ENCODE data around the gene AFMID.

Gene AFMID

DNA sequence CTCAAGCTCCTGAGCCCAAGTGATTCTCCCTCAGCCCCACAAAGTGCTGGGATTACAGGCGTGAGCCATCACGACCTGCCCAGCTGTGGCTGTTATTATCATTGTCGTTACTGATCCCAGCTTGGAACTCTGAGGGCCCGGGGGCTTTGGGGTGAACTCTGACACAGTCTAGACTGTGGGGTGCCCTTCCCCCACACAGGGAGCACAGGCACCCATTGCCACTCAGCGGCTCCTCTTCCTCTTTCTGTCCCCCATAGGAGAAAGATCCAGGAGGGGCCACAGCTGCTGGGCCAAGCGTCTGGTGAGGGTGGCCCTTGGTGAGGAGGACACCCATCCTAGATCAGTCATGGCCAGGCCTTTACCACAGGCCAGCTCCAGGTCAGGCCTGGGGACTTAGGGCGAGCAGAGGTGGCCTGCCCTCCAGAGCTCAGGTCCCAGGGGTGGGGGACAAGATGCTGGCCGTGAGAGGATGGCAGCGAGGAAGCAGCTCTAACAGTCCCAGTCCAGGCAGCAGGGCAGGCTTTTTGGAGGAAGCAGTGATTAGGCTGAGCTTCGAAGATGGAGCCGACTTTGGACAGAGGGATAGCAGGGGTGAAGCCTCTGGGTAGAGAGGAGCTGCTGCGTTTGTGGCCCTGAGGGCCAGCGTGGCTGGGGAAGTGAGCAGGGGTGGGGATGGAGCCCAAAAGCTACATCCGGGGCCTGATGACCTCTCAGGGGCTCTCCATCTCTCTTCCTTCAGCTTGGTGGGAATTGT lies 69.0 kb downstream of the AFMID start:
- DNase-seq (ENCODE audit: low read depth), result no peak

DNA sequence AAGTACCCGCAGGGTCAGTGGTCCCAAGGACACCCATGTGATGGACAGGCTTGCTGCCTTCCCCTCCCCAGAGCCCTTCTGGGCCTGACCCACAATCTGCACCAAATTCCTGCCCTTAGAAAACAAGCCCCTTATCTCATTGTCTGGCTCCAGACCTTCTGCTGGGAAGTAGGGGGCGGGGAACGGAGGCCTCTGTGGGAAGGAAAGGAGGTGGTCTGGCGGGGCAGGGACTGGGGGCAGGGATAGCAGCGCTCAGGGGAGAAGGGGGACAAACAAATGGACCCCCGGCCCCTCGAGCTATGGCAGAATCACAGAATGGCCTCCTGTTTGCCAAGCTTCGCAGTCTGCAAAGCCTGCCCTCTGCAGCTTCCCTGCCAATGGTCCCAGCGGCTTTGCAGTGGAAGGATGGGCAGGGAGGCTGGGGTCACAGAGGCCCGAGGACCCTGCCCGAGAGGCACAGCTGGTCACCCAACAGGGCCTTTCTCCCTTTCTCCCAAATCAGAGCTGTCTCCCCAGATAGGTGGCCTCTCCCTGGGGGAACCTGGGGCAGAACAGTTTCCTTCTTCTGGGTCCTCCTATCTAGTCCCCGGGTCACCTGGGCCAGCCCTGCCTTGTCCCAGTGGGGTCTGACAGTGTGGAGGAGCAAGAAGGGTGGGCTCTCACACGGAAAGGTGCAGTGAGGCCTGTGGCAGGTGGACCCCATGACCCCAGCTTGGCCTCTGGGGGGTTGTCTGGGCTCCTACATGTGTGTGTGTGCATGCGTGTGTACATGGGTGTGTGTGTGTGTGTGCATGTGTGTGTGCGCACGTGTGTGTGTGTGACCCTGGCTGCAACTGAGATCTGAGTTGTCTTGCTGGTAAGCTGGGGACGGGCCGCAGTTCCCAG lies 69.8 kb downstream of the AFMID start:
- no peak for DNase-seq (ENCODE audit: low read depth)

Data from GM04504 (cell line).